Fibroblast of skin of back (primary cell): ENCODE measurements around the gene AKNA.
A peak's percentile ranks its signal among the peaks of the same experiment; 100 is the strongest.
"Not testable (repeated sequence)": the region's sequence is repeated elsewhere in the genome, so short reads cannot be mapped to it uniquely, and the experiment has no call there.

ENCODE experiments used
- DNase-seq: peaks from one replicate; pipeline ENCODE4 v3.0.0-alpha.2; 2013

The AKNA gene

GRCh38 chr9:114334490-114334889 lies 53.3 kb downstream of the AKNA start:
- DNase-seq, result no peak

GRCh38 chr9:114333718-114334117 lies 54.1 kb downstream of the AKNA start:
- not testable (repeated sequence) for DNase-seq

- DNase-seq, result not testable (repeated sequence)
Measured at GRCh38 chr9:114332474-114333040, 55.2 kb downstream of the AKNA start.

GRCh38 chr9:114331229-114332195 lies 56.3 kb downstream of the AKNA start:
- DNase-seq, result not testable (repeated sequence)

DNA sequence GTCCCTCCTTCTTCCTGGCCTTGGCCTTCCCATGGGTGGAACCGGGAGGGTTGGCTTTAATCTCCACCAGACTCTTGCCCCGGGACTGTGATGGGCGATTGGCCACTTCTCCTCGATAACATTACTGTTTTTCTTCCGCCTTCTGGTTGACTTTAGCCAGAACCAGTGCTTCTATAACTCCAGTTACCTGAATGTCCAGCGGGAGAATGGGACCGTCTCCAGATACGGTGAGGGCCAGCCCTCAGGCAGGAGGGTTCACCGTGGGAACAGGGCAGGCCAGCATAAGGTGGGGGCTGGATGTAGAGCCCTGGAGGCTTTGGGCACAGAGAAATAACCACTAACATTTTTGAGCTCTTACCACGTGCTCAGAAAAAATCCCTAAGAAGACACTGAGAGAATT lies 57.1 kb downstream of the AKNA start:
- DNase-seq, result no peak

- DNase-seq, result not testable (repeated sequence)
Measured at GRCh38 chr9:114329625-114330022, 58.2 kb downstream of the AKNA start, which contains the start of gene ORM2. Gene ORM2 (plus strand): TSS chr9:114329869. CDS start chr9:114329905, 36 bp downstream.

- DNase-seq, result not testable (repeated sequence)
Measured at GRCh38 chr9:114328937-114329624, 58.7 kb downstream of the AKNA start.

- DNase-seq, result not testable (repeated sequence)
Measured at GRCh38 chr9:114328357-114328820, 59.4 kb downstream of the AKNA start.

GRCh38 chr9:114327749-114328148 lies 60.0 kb downstream of the AKNA start:
- DNase-seq, result no peak

- DNase-seq, result not testable (repeated sequence)
Measured at GRCh38 chr9:114325684-114326254, 62.0 kb downstream of the AKNA start.

DNA sequence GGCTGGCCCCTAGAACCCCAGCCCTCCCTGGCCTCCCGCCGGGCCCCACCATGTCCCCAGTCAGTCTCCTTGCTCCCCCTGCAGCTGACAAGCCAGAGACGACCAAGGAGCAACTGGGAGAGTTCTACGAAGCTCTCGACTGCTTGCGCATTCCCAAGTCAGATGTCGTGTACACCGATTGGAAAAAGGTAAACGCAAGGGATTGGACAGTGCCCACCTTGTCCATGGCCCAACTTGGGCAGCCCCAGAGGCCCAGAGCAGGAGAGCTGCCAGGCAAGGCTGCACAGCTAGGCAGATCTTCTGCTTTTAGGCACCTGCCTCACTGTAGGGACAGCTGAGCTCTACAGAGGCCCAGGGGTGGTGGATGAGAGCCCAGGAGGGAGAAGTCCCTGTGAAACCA lies 62.8 kb downstream of the AKNA start:
- not testable (repeated sequence) for DNase-seq

- DNase-seq, result no peak
Measured at GRCh38 chr9:114324492-114324891, 63.3 kb downstream of the AKNA start.

- not testable (repeated sequence) for DNase-seq
Measured at GRCh38 chr9:114323849-114324248, 63.9 kb downstream of the AKNA start.

DNA sequence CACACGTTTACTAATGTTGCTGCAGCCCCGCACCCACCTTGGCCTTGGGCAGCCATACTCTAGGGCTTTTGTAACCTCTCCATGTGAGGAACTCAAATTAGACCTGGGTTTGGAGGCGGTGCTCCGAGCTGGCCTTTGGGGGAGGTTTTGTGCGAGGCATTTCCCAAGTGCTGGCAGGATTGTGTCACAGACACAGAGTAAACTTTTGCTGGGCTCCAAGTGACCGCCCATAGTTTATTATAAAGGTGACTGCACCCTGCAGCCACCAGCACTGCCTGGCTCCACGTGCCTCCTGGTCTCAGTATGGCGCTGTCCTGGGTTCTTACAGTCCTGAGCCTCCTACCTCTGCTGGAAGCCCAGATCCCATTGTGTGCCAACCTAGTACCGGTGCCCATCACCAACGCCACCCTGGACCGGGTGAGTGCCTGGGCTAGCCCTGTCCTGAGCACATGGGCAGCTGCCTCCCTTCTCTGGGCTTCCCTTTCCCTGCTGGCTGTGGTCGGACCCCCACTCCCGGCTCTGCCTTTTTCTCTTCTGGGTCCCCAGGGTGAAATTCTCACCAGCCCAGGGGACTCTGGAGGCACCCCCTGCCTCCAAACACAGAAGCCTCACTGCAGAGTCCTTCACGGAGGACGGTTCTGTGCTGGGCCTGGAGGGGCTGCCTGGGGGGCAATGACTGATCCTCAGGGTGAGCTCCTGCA lies 64.8 kb downstream of the AKNA start, which contains the start of gene ORM1:
ORM1 (plus strand) TSS at position 268 of the 701 bp plus-strand sequence; CDS start at position 304, 36 bp downstream.
- not testable (repeated sequence) for DNase-seq

- not testable (repeated sequence) for DNase-seq
Measured at GRCh38 chr9:114322160-114322818, 65.5 kb downstream of the AKNA start.

- peak; percentile 79 for DNase-seq
Measured at GRCh38 chr9:114321759-114322158, 66.0 kb downstream of the AKNA start.

- peak; percentile 72 for DNase-seq
Measured at GRCh38 chr9:114320710-114321109, 67.1 kb downstream of the AKNA start.

DNA sequence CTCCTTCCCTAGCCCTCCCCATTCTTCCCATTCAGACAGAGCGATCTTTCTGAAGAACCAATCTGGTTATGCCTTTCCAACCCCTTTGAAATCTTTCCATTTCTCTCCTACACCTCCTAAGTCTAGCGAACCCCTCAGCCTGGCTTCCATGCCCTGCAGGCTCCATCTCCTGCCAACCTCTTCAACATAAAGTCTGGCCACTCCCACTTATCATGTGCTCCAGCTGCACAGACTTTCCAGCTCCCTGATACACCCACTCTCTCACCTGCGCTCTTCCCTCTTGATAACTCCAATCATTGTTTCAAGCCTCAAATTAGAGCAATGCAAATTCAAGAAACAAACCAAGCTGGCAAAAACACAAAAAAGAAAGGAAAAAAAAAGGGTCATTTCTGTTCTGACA lies 68.6 kb downstream of the AKNA start:
- no peak for DNase-seq

- no peak for DNase-seq
Measured at GRCh38 chr9:114318416-114318815, 69.4 kb downstream of the AKNA start.

DNA sequence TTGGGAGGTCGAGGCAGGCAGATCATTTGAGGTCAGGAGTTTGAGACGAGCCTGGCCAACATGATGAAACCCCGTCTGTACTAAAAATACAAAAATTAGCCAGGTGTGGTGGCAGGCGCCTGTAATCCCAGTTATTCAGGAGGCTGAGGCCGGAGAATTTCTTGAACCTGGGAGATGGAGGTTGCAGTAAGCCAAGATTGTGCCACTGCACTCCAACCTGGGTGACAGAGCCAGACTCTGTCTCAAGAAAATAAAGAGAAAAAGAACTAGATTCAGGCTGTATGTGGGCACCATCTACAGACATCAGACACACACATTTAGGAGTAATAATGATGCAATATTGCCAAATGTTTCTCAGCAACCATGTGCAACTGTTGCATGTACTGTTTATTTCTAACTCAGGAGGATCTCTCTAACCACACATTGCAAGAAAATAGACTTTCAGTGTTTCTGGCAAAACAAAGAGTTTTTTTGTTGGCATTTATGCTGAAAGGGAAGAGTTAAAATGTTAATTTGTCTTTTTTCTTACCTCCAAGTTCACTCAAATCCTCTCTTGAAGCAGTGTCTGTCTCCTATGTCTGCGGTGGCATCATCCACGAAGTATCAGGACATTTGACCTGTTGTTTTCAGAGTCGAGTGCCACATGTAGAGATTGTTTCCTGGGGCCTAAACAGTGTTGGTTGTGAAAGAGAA lies 70.0 kb downstream of the AKNA start:
- peak; percentile 59 for DNase-seq
